ENCODE data around the gene FAM170B.

Gene FAM170B

DNA sequence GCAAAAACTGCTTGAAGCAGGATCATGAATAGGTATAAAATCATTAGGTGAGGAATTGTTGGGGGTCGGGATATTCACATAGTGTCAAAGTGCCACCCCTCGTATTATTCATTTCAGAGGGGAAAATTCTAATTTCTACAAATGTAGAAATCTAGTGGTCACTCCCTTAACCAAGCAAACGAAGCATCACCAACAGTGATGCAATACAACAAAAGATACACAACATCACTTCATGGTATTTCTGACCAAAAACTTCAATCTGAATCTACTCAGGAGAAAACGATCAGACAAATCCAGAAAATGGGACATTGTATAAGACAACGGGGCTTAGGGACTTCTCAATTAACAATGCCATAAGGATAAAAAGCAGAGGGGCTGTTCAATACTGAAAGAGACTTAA is 26.3 kb upstream of the FAM170B start:
- intact Hi-C loops (cut with DNase I; ENCODE audit: low total_unique reads) = no loop called here
- Histone ChIP-seq H3K4me3 (no peak overlapping the region), H3K9me3 (no peaks in the 10 kb centered on the region), H3K36me3 (no peaks in the 10 kb centered on the region), H3K27ac (no peak overlapping the region), H3K4me1 (peaks cover 0 to 5% (median 0%) of the 10 kb centered on the region in 4 donors), H3K27me3 (peaks cover 0 to 2% of the 10 kb centered on the region in 2 donors)
- no peak for DNase-seq
- TF ChIP-seq CTCF (IDR thresholded peaks at IDR 0.05) = no peak

- no peaks in the 10 kb centered on the region for H3K36me3 ChIP-seq
- TF ChIP-seq CTCF (IDR thresholded peaks at IDR 0.05) = no peak
- H3K27ac ChIP-seq = no peak overlapping the region
- no peak for DNase-seq
- H3K4me1 ChIP-seq = peaks cover 0 to 5% (median 0%) of the 10 kb centered on the region in 4 donors
- no peak overlapping the region for H3K4me3 ChIP-seq
- H3K27me3 ChIP-seq = peaks cover 0 to 5% of the 10 kb centered on the region in 2 donors
- H3K9me3 ChIP-seq = no peaks in the 10 kb centered on the region
- intact Hi-C loops (cut with DNase I; ENCODE audit: low total_unique reads) = no loop called here
Observed at GRCh38 chr10:49158915-49159314, 25.1 kb upstream of the FAM170B start.

- intact Hi-C loops (cut with DNase I; ENCODE audit: low total_unique reads) = no loop called here
- Histone ChIP-seq H3K9me3 (no peaks in the 10 kb centered on the region), H3K4me1 (peaks cover 0 to 5% (median 0%) of the 10 kb centered on the region in 4 donors), H3K36me3 (no peaks in the 10 kb centered on the region), H3K27me3 (peaks cover 0 to 5% of the 10 kb centered on the region in 2 donors), H3K27ac (no peak overlapping the region), H3K4me3 (no peak overlapping the region)
- no peak for TF ChIP-seq CTCF (IDR thresholded peaks at IDR 0.05)
- peak in 1 of 2 donors; percentile 11 for DNase-seq
Observed at GRCh38 chr10:49158404-49158803, 24.6 kb upstream of the FAM170B start.

DNA sequence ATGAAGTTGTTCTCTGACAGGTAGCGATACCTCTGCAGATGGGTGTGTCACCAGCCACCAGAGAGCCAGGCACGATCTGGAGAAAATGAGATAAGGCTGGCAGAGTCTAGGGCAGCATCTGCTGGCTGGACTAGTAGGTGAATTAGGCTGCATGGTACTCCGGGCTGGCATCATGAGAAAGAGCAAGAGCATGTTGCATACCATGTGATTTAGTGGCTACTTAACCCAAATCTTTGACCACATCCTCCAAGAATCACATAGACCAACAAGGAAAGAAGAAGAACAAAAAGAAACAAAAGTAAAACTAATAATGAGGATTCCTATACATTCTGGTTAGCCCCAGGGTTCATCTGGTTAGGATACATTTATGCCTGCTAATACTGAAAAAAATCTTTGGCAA is 23.4 kb upstream of the FAM170B start:
- Histone ChIP-seq H3K4me1 (peaks cover 0 to 5% (median 0%) of the 10 kb centered on the region in 4 donors), H3K4me3 (no peak overlapping the region), H3K27ac (no peak overlapping the region), H3K27me3 (peaks cover 0 to 5% of the 10 kb centered on the region in 2 donors), H3K36me3 (no peaks in the 10 kb centered on the region), H3K9me3 (no peaks in the 10 kb centered on the region)
- intact Hi-C loops (cut with DNase I; ENCODE audit: low total_unique reads) = no loop called here
- DNase-seq = no peak
- no peak for TF ChIP-seq CTCF (IDR thresholded peaks at IDR 0.05)

GRCh38 chr10:49154641-49155040 is 20.8 kb upstream of the FAM170B start:
- Histone ChIP-seq H3K9me3 (no peaks in the 10 kb centered on the region), H3K4me1 (no peaks in the 10 kb centered on the region), H3K4me3 (no peak overlapping the region), H3K36me3 (no peaks in the 10 kb centered on the region), H3K27me3 (peaks cover 0 to 5% of the 10 kb centered on the region in 2 donors), H3K27ac (no peak overlapping the region)
- TF ChIP-seq CTCF (IDR thresholded peaks at IDR 0.05) = no peak
- intact Hi-C loops (cut with DNase I; ENCODE audit: low total_unique reads) = no loop called here
- peak in 1 of 2 donors; percentile 3 for DNase-seq

- H3K27ac ChIP-seq = no peak overlapping the region
- no peaks in the 10 kb centered on the region for H3K36me3 ChIP-seq
- H3K9me3 ChIP-seq = no peaks in the 10 kb centered on the region
- TF ChIP-seq CTCF (IDR thresholded peaks at IDR 0.05) = no peak
- peak in 1 of 2 donors; percentile 32 for DNase-seq
- peaks cover 0 to 5% of the 10 kb centered on the region in 2 donors for H3K27me3 ChIP-seq
- intact Hi-C loops (cut with DNase I; ENCODE audit: low total_unique reads) = no loop called here
- no peaks in the 10 kb centered on the region for H3K4me1 ChIP-seq
- H3K4me3 ChIP-seq = no peak overlapping the region
Observed at GRCh38 chr10:49153971-49154370, 20.1 kb upstream of the FAM170B start.
